OCI-LY7 (cell line): ENCODE measurements around the gene PSMG1. TPM values are rescaled to one million over a fixed set of nuclear protein-coding genes. Genes with fewer than 3 reads are reported as not detected.

Source experiments
- Bru-seq: library from RNA; stranded (reverse); fragments of 400-500 nt; gene quantifications from one replicate; lab custom pipeline; 2021; lab: Mats Ljungman, UMichigan
- BruChase-seq, 2 experiments: library from RNA; stranded (reverse); fragments of 400-500 nt; gene quantifications; one replicate each; lab custom pipeline; 2021; lab: Mats Ljungman, UMichigan
- BruUV-seq: library from RNA; stranded (reverse); fragments of 400-500 nt; replicated peaks from 2 replicates; lab custom pipeline; 2021; lab: Mats Ljungman, UMichigan
- CTCF ChIA-PET: fragments of 300-600 bp; sonication (Branson Sonifier 250); formaldehyde crosslinking; loops from one replicate; lab custom pipeline; 2022; ENCODE audit warnings: antibody characterized with exemption; ENCODE audit not compliant: unreplicated experiment; lab: Charles Lee
- POLR2A ChIA-PET: fragments of 300-600 bp; sonication (Branson Sonifier 250); formaldehyde crosslinking; loops from one replicate; lab custom pipeline; 2022; ENCODE audit warnings: antibody characterized with exemption; lab: Charles Lee
- DNase-seq: peaks from one replicate; pipeline ENCODE4 v3.0.0-alpha.2; 2015; ENCODE audit warnings: low spot score
- H2AFZ ChIP-seq: fragments of 200-600 bp; sonication (generic), shearing (Covaris generic); 2 replicates; pipeline ENCODE4 v1.6.1; 2014; ENCODE audit warnings: mild to moderate bottlenecking, antibody characterized with exemption, low read length, moderate library complexity
- H3K27ac ChIP-seq: fragments of 200-600 bp; sonication (generic); 2 replicates; pipeline ENCODE4 v1.5.1; 2014; ENCODE audit warnings: mixed run types, low read depth, mild to moderate bottlenecking, moderate library complexity, low read length, inconsistent platforms; ENCODE audit not compliant: poor library complexity, severe bottlenecking
- H3K36me3 ChIP-seq: fragments of 200-600 bp; sonication (generic); 2 replicates; pipeline ENCODE4 v1.6.1; 2014; ENCODE audit warnings: mild to moderate bottlenecking, antibody characterized with exemption, low read length, moderate library complexity, mixed read lengths; ENCODE audit not compliant: insufficient read depth
- H3K4me1 ChIP-seq: fragments of 200-600 bp; sonication (generic); 2 replicates; pipeline ENCODE4 v1.5.1; 2014; ENCODE audit warnings: mild to moderate bottlenecking, low read length; ENCODE audit not compliant: insufficient read depth, poor library complexity, severe bottlenecking
- H3K4me2 ChIP-seq: fragments of 200-600 bp; sonication (generic); 2 replicates; pipeline ENCODE4 v1.6.1; 2014; ENCODE audit warnings: mild to moderate bottlenecking, low read length
- H3K4me3 ChIP-seq: fragments of 200-600 bp; sonication (generic); 2 replicates; pipeline ENCODE4 v1.5.1; 2014; ENCODE audit warnings: mild to moderate bottlenecking, low read depth, low read length; ENCODE audit not compliant: poor library complexity, severe bottlenecking
- H3K79me2 ChIP-seq: fragments of 200-600 bp; sonication (generic); 2 replicates; pipeline ENCODE4 v1.6.1; 2016; ENCODE audit warnings: low read depth, mild to moderate bottlenecking, low read length, moderate library complexity, mixed read lengths; ENCODE audit not compliant: insufficient read depth
- H3K9me2 ChIP-seq: fragments of 200-600 bp; sonication (generic); 2 replicates; pipeline ENCODE4 v1.6.1; 2016; ENCODE audit warnings: mild to moderate bottlenecking, low read length, mixed read lengths; ENCODE audit not compliant: insufficient read depth
- H3K9me3 ChIP-seq: fragments of 200-600 bp; sonication (generic); 2 replicates; pipeline ENCODE4 v1.6.1; 2014; ENCODE audit warnings: mild to moderate bottlenecking, mixed run types, low read length, mixed read lengths
- H4K20me1 ChIP-seq: fragments of 200-600 bp; sonication (generic); 2 replicates; pipeline ENCODE4 v1.6.1; 2014; ENCODE audit warnings: mild to moderate bottlenecking, antibody characterized with exemption, low read length, moderate library complexity, mixed read lengths; ENCODE audit not compliant: insufficient read depth
- EZH2phosphoT487 ChIP-seq: fragments of 200-600 bp; sonication (generic); IDR thresholded peaks from 2 replicates; pipeline ENCODE4 v1.6.1; 2018; ENCODE audit warnings: low read depth, borderline replicate concordance, mild to moderate bottlenecking, mixed run types, antibody characterized with exemption, low read length, moderate library complexity, mixed read lengths
- intact Hi-C: fragments of 100-400 bp; cut with micrococcal nuclease; formaldehyde crosslinking; loops from one replicate; pipeline ENCODE4 v1.10.0; 2022; ENCODE audit not compliant: unreplicated experiment
- long read RNA-seq: library from polyadenylated mRNA; stranded (forward); transcript quantifications from one replicate; pipeline ENCODE4 v2.0.0, GENCODE V29; 2022
- total RNA-seq, 2 experiments: library from RNA; depleted of rRNA in 1 of 2; stranded (reverse); fragments of >200 nt in 1 of 2; shearing (Covaris generic) in 1 of 2; gene quantifications; 2 replicates each; pipeline ENCODE4 v1.2.3, GENCODE V29; 2014 to 2022
- TF ChIP-seq, protein P1 (sequence below): fragments of 200-600 bp; sonication (generic); conservative IDR thresholded peaks from 2 replicates; pipeline ENCODE4 v1.5.1; 2014; ENCODE audit warnings: mild to moderate bottlenecking, antibody characterized with exemption, low read length, moderate library complexity, mixed read lengths

The PSMG1 gene, protein sequence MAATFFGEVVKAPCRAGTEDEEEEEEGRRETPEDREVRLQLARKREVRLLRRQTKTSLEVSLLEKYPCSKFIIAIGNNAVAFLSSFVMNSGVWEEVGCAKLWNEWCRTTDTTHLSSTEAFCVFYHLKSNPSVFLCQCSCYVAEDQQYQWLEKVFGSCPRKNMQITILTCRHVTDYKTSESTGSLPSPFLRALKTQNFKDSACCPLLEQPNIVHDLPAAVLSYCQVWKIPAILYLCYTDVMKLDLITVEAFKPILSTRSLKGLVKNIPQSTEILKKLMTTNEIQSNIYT
- 76.9 and 87.2 TPM in 2 replicates for total RNA-seq (2014; rRNA removed; shearing (Covaris generic))
- 123 and 125 TPM in 2 replicates for total RNA-seq (2022)
- Bru-seq, nascent RNA = percentile 91 among the genes with signal in this experiment
- BruChase-seq, experiment 1, labeled RNA remaining after a 6-hour chase = percentile 93 among the genes with signal in this experiment
- BruChase-seq, experiment 2, labeled RNA remaining after a 2-hour chase = percentile 91 among the genes with signal in this experiment
- long read RNA-seq, transcript PSMG1-202 (6 exons, 907 nt) = minor isoform, 5 of 142 reads
- long read RNA-seq, transcript PSMG1-203 (7 exons, 959 nt) = minor isoform, 10 of 142 reads
- long read RNA-seq, transcript PSMG1-201 (7 exons, 2,154 nt) = major isoform, 107 of 142 reads
- long read RNA-seq, partial matches to known transcripts = 7 of 142 reads
- long read RNA-seq, other reads (novel, unspliced or antisense) = 11 of 142 reads

DNA sequence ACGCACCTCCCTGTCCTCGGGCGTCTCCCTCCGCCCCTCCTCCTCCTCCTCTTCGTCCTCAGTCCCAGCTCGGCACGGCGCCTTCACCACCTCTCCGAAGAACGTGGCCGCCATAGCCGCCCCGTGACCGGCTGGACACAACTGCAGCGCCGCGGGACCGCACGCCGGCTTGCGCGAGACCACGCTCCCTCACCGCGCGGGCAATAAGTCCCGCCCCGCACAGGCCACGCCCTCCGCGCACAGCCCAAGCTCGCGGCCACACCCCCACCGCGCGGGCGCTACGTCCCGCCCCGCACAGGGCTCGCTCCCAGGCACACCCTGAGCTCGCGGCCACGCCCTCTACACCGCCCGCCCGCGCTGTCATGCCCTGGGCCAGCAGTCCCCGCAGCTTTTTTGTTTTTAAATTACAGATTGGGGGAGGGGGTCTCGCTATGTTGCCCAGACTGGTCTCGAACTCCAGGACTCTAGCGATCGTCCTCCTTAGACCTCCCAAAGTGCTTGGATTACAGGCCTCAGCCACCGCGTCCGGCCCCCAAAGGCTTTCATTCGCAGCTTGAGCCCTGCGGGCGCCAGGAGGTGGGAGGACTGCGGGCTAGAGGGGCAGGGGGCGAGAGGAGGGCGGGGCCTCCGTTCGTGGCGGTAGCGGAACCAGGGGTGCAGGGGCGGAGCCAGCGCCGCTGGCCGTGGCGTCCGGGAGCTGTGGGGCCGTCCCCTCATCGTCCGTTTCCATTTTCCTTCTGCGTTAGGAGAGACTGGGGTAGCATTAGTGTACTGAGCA lies at the start of gene PSMG1:
Gene PSMG1 (minus strand): TSS at position 180 of the 778 bp plus-strand sequence. CDS start 66 bp downstream, at position 114.
- Histone ChIP-seq H2AFZ (peak within 1 kb of the TSS; percentile 59), H3K79me2 (peaks cover 38% of the 10 kb centered on the region)
- POLR2A ChIA-PET = interaction anchor here (0.6 to 1.7 kb wide), 13 partner anchors 10 to 263 kb away, joined by 3 to 8 read pairs (median 4); partner anchors contain the start of gene BRWD1

DNA sequence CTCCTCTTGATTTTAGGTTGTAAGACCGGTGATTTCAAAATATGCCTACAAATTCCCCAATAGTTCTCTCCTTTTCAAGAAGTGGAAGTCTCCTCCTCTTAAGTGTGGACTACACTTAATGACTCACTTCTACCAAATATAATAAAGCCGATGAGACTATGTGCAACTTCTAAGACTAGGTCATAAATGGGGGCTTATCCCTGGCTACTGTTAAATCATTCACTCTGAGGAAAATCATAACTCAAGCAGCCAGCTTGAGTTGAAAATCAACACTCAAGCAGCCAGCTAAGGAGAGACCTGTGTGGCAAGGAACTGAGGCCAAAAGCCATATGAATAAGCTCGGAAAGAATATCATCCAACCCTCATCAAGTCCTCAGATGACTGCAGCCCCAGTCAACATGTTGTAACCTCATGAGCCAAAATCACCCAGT lies 49.6 kb upstream of the PSMG1 start:
- no peak for DNase-seq
- ChIA-PET POLR2A (interaction anchor here (1.5 to 1.8 kb wide), 2 partner anchors 32 to 161 kb away, joined by 4 to 5 read pairs; no protein-coding TSS in a partner anchor), CTCF (no interaction called here)
- no peak overlapping the region for H3K4me2 ChIP-seq
- H3K4me1 ChIP-seq = no peaks in the 10 kb centered on the region
- TF ChIP-seq, protein P1, sequence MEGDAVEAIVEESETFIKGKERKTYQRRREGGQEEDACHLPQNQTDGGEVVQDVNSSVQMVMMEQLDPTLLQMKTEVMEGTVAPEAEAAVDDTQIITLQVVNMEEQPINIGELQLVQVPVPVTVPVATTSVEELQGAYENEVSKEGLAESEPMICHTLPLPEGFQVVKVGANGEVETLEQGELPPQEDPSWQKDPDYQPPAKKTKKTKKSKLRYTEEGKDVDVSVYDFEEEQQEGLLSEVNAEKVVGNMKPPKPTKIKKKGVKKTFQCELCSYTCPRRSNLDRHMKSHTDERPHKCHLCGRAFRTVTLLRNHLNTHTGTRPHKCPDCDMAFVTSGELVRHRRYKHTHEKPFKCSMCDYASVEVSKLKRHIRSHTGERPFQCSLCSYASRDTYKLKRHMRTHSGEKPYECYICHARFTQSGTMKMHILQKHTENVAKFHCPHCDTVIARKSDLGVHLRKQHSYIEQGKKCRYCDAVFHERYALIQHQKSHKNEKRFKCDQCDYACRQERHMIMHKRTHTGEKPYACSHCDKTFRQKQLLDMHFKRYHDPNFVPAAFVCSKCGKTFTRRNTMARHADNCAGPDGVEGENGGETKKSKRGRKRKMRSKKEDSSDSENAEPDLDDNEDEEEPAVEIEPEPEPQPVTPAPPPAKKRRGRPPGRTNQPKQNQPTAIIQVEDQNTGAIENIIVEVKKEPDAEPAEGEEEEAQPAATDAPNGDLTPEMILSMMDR = no peak
- no peak for TF ChIP-seq EZH2phosphoT487
- H3K79me2 ChIP-seq = no peaks in the 10 kb centered on the region
- no peaks in the 10 kb centered on the region for H3K9me3 ChIP-seq
- H2AFZ ChIP-seq = no peak overlapping the region
- no peak overlapping the region for H3K4me3 ChIP-seq
- no peaks in the 10 kb centered on the region for H3K9me2 ChIP-seq
- intact Hi-C loops = no loop called here
- H3K27ac ChIP-seq = no peak overlapping the region
- peaks cover 96% of the 10 kb centered on the region for H3K36me3 ChIP-seq
- no TSS peak for BruUV-seq
- H4K20me1 ChIP-seq = no peaks in the 10 kb centered on the region

More for the DNA sequence above, at the start of gene PSMG1:
- peaks cover 30% of the 10 kb centered on the region for H3K36me3 ChIP-seq
- no peaks in the 10 kb centered on the region for H3K9me2 ChIP-seq
- peak within 1 kb of the TSS; percentile 96 for H3K4me3 ChIP-seq
- H3K4me1 ChIP-seq = peaks cover 36% of the 10 kb centered on the region
- H3K4me2 ChIP-seq = peak within 1 kb of the TSS; percentile 93
- H3K27ac ChIP-seq = peak within 1 kb of the TSS; percentile 62
- peak; percentile 95 for DNase-seq
- H3K9me3 ChIP-seq = no peaks in the 10 kb centered on the region
- H4K20me1 ChIP-seq = no peaks in the 10 kb centered on the region
- no TSS peak for BruUV-seq
- CTCF ChIA-PET = interaction anchor here (0.6 kb wide), 1 partner anchor 396 kb away, joined by 3 read pairs; no protein-coding TSS in a partner anchor
- intact Hi-C loops = loop anchor here (1.0 to 10.0 kb wide), 4 partner anchors 129 to 1819 kb away; partner anchors contain the start of genes DYRK1A and HMGN1
- TF ChIP-seq EZH2phosphoT487 = no peak
- TF ChIP-seq, protein P1 = no peak
